Keratinocyte (primary cell): Measurements from ENCODE around the gene CCDC70. TPM values are rescaled to one million over a fixed set of nuclear protein-coding genes. Genes with fewer than 3 reads are reported as not detected.

Experiments
- DNase-seq: peaks from one replicate; pipeline ENCODE4 v3.0.0-alpha.2; 2011; ENCODE audit warnings: low read depth, missing footprints, low spot score
- FAIRE-seq: peaks from 2 replicates; lab custom pipeline; 2011; peaks lifted over from hg19 to GRCh38; lab: Jason Lieb, UNC
- H2AFZ ChIP-seq: 2 replicates; pipeline ENCODE4 v1.6.0; 2012; ENCODE audit warnings: low read length, control low read depth, inconsistent platforms; ENCODE audit not compliant: control insufficient read depth
- H3K27ac ChIP-seq: 2 replicates; pipeline ENCODE4 v1.5.1; 2011; ENCODE audit warnings: low read length; ENCODE audit not compliant: control insufficient read depth, insufficient read depth
- H3K27me3 ChIP-seq: 3 replicates; pipeline ENCODE4 v1.6.0; 2011; ENCODE audit warnings: low read length; ENCODE audit not compliant: control insufficient read depth, insufficient read depth; ENCODE audit errors: extremely low read depth
- H3K36me3 ChIP-seq, 2 experiments: 2 replicates in 1 of 2; 3 replicates in 1 of 2; pipeline ENCODE4 v1.5.1; 2011; ENCODE audit warnings: low read length in 2 of 2, mild to moderate bottlenecking in 1 of 2; ENCODE audit not compliant: control insufficient read depth in 2 of 2, insufficient read depth in 2 of 2; ENCODE audit errors: extremely low read depth in 1 of 2
- H3K4me1 ChIP-seq: 3 replicates; pipeline ENCODE4 v1.5.1; 2011; ENCODE audit warnings: low read length; ENCODE audit not compliant: control insufficient read depth, insufficient read depth; ENCODE audit errors: extremely low read depth
- H3K4me2 ChIP-seq: 3 replicates; pipeline ENCODE4 v1.6.0; 2011; ENCODE audit warnings: low read depth, low read length; ENCODE audit not compliant: control insufficient read depth, insufficient read depth; ENCODE audit errors: extremely low read depth
- H3K4me3 ChIP-seq, 3 experiments: fragments of 200-600 bp in 1 of 3; sonication (generic) in 1 of 3; 2 replicates in 2 of 3; 3 replicates in 1 of 3; pipeline ENCODE4 v1.5.1; 2011 to 2016; ENCODE audit warnings: low read length in 3 of 3, mild to moderate bottlenecking in 3 of 3, control low read depth in 2 of 3, inconsistent platforms in 1 of 3, low read depth in 1 of 3, mixed read lengths in 1 of 3, mixed run types in 1 of 3, moderate library complexity in 1 of 3; ENCODE audit not compliant: control insufficient read depth in 2 of 3, insufficient read depth in 2 of 3; ENCODE audit errors: extremely low read depth in 1 of 3
- H3K79me2 ChIP-seq: 2 replicates; pipeline ENCODE4 v1.6.0; 2012; ENCODE audit warnings: low read length; ENCODE audit not compliant: control insufficient read depth, insufficient read depth
- H3K9ac ChIP-seq: 3 replicates; pipeline ENCODE4 v1.6.0; 2011; ENCODE audit warnings: low read length; ENCODE audit not compliant: control insufficient read depth, insufficient read depth; ENCODE audit errors: extremely low read depth
- H3K9me1 ChIP-seq: 3 replicates; pipeline ENCODE4 v1.6.0; 2011; ENCODE audit warnings: low read length; ENCODE audit not compliant: control insufficient read depth, insufficient read depth; ENCODE audit errors: extremely low read depth
- H3K9me3 ChIP-seq: 2 replicates; pipeline ENCODE4 v1.5.1; 2012; ENCODE audit warnings: low read depth, low read length; ENCODE audit not compliant: control insufficient read depth
- H4K20me1 ChIP-seq: 3 replicates; pipeline ENCODE4 v1.6.0; 2011; ENCODE audit warnings: low read length; ENCODE audit not compliant: control insufficient read depth, insufficient read depth; ENCODE audit errors: extremely low read depth
- EZH2 ChIP-seq: IDR thresholded peaks from one replicate; pipeline ENCODE4 v1.6.1; 2012; ENCODE audit warnings: inconsistent platforms, mild to moderate bottlenecking, low read length, moderate library complexity
- dilution Hi-C: fragments of 300-500 bp; cut with MboI; formaldehyde crosslinking; loops from one replicate; pipeline ENCODE4 v1.7.0; 2020; ENCODE audit warnings: low sequenced_read_pairs; ENCODE audit not compliant: extremely low pct_ligation_motif_present
- polyA plus RNA-seq, 5 experiments: library from polyadenylated mRNA; depleted of rRNA in 3 of 5; stranded (reverse) in 3 of 5; stranded (forward) in 1 of 5; unstranded in 1 of 5; fragments of >200 nt; gene quantifications; 1 replicate in 1 of 5; 2 replicates in 3 of 5; 3 replicates in 1 of 5; pipeline versions ENCODE4 v1.2.1 to v1.2.3, GENCODE V29; 2011 to 2012; ENCODE audit warnings: missing spikeins in 2 of 5, low read depth in 1 of 5, low replicate concordance in 1 of 5
- TF ChIP-seq, protein P1 (sequence below), 3 experiments: IDR thresholded peaks in 1 of 3; conservative IDR thresholded peaks in 1 of 3; optimal IDR thresholded peaks in 1 of 3; 2 replicates in 2 of 3; 3 replicates in 1 of 3; pipeline versions ENCODE3 to v1.5.1; 2011; ENCODE audit warnings: low read length in 3 of 3, mild to moderate bottlenecking in 3 of 3, moderate library complexity in 2 of 3, control low read depth in 1 of 3, inconsistent platforms in 1 of 3; ENCODE audit not compliant: insufficient read depth in 2 of 3; ENCODE audit errors: extremely low read depth in 1 of 3

CCDC70 gene
- polyA plus RNA-seq, 1 donor (not counting 4 experiments of a cell fraction or from before 2014, with no cell fraction given) = not detected

DNA sequence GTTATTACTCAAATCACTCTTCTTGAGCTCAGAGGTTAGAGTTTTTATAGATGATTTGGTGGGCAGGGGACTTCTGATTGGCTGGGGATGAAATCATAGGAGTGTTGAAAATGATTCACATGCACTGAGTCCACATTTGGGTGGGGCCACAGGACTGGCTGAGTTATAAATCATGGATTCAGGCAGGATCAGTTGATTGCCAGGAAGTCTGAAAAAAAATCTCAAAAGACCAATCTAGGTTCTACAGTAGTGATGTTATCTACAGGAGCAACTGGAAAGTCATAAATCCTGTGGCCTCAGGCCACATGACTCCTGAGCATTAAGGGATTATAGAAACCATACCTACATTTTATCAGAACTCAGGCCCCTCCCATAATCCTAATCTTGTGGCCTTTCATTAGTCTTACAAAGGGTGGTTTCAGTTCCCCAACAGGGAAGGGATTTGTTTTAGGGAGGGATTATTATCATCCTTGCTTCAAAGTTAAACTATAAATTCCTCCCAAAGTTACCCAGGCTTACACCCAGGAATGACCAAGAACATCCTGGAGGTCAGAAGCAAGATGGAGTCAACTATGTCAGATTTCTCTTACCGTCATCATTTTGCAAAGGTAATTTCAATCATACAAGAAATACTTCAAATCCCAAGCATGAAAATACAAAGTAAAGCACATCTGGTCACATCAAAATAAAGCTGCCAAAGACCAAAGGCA lies 5.6 kb upstream of the CCDC70 start:
- Histone ChIP-seq H3K79me2 (no peaks in the 10 kb centered on the region), H3K27ac (no peak overlapping the region), H3K9me1 (no peaks in the 10 kb centered on the region), H3K27me3 (no peaks in the 10 kb centered on the region), H3K9me3 (no peaks in the 10 kb centered on the region), H3K36me3 (no peaks in the 10 kb centered on the region), H3K4me3 (no peak overlapping the region), H3K4me2 (no peak overlapping the region), H4K20me1 (no peaks in the 10 kb centered on the region), H2AFZ (no peak overlapping the region), H3K9ac (no peak overlapping the region), H3K4me1 (no peaks in the 10 kb centered on the region)
- FAIRE-seq (no peak), DNase-seq (no peak)
- TF ChIP-seq EZH2 = no peak
- TF ChIP-seq, protein P1, sequence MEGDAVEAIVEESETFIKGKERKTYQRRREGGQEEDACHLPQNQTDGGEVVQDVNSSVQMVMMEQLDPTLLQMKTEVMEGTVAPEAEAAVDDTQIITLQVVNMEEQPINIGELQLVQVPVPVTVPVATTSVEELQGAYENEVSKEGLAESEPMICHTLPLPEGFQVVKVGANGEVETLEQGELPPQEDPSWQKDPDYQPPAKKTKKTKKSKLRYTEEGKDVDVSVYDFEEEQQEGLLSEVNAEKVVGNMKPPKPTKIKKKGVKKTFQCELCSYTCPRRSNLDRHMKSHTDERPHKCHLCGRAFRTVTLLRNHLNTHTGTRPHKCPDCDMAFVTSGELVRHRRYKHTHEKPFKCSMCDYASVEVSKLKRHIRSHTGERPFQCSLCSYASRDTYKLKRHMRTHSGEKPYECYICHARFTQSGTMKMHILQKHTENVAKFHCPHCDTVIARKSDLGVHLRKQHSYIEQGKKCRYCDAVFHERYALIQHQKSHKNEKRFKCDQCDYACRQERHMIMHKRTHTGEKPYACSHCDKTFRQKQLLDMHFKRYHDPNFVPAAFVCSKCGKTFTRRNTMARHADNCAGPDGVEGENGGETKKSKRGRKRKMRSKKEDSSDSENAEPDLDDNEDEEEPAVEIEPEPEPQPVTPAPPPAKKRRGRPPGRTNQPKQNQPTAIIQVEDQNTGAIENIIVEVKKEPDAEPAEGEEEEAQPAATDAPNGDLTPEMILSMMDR (optimal IDR thresholded peaks at IDR 0.05 in 1 of 3, IDR thresholded peaks at IDR 0.05 in 1 of 3, conservative IDR thresholded peaks at IDR 0.05 in 1 of 3; ENCODE audit: extremely low read depth in 1 of 3, insufficient read depth in 2 of 3, low read length in 3 of 3) = no peak
- dilution Hi-C loops = no loop called here

DNA sequence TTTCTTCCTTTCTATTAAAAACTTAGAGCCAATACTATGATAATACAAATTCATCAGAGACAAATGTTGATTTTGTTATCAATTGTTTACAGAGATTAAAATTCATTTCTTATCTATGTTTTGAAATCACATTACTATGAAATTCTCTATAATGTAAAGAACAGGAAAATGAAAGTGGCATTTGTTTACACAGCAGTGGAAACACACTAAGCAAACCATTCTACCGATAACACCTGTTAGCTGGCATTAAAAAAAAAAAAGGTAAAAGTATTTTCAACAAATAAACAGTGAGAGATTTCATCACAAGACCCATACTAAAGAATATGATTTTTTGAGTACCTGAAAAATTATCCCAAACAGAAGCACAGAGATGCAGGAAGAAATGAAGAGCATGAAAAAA lies 4.8 kb upstream of the CCDC70 start:
- Histone ChIP-seq H2AFZ (no peak overlapping the region), H3K4me3 (no peak overlapping the region), H3K9ac (no peak overlapping the region), H3K79me2 (no peaks in the 10 kb centered on the region), H3K4me1 (no peaks in the 10 kb centered on the region), H3K36me3 (no peaks in the 10 kb centered on the region), H3K27me3 (no peaks in the 10 kb centered on the region), H3K9me1 (no peaks in the 10 kb centered on the region), H3K9me3 (no peaks in the 10 kb centered on the region), H3K4me2 (no peak overlapping the region), H4K20me1 (no peaks in the 10 kb centered on the region), H3K27ac (no peak overlapping the region)
- TF ChIP-seq EZH2 = no peak
- TF ChIP-seq, protein P1 (optimal IDR thresholded peaks at IDR 0.05 in 1 of 3, IDR thresholded peaks at IDR 0.05 in 1 of 3, conservative IDR thresholded peaks at IDR 0.05 in 1 of 3; ENCODE audit: extremely low read depth in 1 of 3, insufficient read depth in 2 of 3, low read length in 3 of 3) = no peak
- DNase-seq (no peak), FAIRE-seq (no peak)
- dilution Hi-C loops = no loop called here
